ENCODE measurements around the gene EPB41L1. TPM values are rescaled to one million over a fixed set of nuclear protein-coding genes. Genes with fewer than 3 reads are reported as not detected.

Gene EPB41L1
- total and polyA plus RNA-seq, 2 experiments from 2014 or later = 24.1 to 48.7 TPM

DNA sequence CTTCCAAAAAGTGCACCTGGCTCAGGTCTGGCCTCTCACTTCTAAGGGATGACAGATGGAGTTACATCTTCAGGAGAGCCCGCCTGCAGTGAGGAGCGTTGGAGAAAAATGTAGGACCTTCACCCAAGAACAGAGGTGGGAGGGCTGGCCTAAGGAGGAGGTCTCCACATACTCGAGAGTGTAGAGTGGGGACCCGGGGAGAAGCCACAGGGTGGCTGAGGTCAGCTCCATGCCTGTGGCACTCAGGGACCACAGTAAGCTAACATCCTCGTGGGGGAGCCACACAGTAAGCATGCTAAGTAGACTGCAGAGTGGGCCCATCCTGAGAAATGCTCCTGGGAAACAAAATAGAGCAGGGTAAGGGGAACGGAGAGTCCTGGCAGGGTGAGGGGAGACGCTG is 105.8 kb downstream of the EPB41L1 start (continued):
- TF ChIP-seq CREB1 (CRISPR knock-in tag; IDR thresholded peaks at IDR 0.05; ENCODE audit: low read depth) (no peak), JUNB (IDR thresholded peaks at IDR 0.05; ENCODE audit: unreplicated experiment) (no peak), EZH2phosphoT487 (IDR thresholded peaks at IDR 0.05; ENCODE audit: unreplicated experiment) (no peak), STAT1 (IDR thresholded peaks at IDR 0.05; ENCODE audit: unreplicated experiment) (no peak)
- TF ChIP-seq, protein P1, sequence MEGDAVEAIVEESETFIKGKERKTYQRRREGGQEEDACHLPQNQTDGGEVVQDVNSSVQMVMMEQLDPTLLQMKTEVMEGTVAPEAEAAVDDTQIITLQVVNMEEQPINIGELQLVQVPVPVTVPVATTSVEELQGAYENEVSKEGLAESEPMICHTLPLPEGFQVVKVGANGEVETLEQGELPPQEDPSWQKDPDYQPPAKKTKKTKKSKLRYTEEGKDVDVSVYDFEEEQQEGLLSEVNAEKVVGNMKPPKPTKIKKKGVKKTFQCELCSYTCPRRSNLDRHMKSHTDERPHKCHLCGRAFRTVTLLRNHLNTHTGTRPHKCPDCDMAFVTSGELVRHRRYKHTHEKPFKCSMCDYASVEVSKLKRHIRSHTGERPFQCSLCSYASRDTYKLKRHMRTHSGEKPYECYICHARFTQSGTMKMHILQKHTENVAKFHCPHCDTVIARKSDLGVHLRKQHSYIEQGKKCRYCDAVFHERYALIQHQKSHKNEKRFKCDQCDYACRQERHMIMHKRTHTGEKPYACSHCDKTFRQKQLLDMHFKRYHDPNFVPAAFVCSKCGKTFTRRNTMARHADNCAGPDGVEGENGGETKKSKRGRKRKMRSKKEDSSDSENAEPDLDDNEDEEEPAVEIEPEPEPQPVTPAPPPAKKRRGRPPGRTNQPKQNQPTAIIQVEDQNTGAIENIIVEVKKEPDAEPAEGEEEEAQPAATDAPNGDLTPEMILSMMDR (conservative IDR thresholded peaks at IDR 0.05; ENCODE audit: low read depth in 2 of 2) = no peak

DNA sequence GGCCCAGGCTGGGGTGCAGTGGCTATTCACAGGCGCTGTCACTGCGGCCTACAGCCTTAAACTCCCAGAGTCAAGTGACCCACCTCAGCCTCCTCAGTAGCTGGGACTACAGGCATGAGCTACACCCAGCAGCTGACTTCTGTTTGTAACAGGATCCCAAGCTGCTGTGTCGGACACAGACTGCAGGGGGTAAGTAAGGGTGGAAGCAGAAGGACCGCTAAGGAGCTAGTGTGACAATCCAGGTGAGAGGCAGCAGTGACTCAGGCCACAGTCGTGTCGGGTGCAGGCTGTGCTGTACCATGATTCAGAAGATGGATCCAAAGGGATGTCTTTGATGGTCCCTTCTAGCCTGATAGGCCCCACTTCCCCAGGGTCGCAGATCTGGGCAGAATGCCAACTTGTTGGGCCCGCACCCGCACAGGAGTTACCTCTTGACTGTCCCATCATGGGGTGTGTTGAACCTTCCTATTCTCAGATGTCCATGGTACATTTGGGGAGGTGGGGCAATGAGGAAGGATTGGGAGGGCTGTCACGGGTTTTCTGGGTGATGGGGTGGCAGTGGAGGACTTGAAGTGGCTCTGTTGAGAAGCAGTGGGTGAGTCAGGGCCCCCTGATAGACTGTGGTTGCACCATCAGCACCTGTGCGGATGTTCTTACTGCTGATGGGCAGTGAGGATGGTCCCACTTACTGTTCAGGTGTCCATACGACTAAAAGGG is 107.0 kb downstream of the EPB41L1 start:
- TF ChIP-seq CREB1 (CRISPR knock-in tag; IDR thresholded peaks at IDR 0.05; ENCODE audit: low read depth) (no peak), NANOG (IDR thresholded peaks at IDR 0.05; ENCODE audit: borderline replicate concordance) (no peak), ZNF114 (CRISPR knock-in tag; IDR thresholded peaks at IDR 0.05) (no peak), EZH2phosphoT487 (IDR thresholded peaks at IDR 0.05; ENCODE audit: unreplicated experiment) (no peak), POLR2AphosphoS5 (IDR thresholded peaks at IDR 0.05; ENCODE audit: low read depth) (no peak)
- H3K27me3 Mint-ChIP-seq (ENCODE audit: insufficient read depth, low read depth, poor library complexity) = peaks cover 5% of the 10 kb centered on the region

DNA sequence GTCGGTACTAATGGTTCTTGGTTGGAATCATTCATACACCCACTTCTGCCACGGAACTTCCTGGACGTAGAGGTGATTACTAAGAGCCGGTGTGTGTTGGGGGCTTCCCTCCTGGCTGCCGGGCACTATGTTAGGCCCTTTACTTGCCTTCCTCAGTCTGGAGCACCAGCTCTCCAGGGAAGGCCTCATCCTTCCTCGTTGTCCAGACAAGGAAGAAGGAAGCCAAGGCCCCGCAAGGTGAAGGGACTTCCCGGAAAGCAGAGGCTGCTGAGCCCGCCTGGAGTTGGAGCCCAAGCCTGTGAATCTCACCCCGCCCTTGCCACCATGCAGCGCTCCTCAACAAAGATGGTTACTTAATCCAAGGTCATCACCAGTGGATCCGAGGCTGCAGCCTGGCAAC is 107.9 kb downstream of the EPB41L1 start:
- H3K4me1 Mint-ChIP-seq = peaks cover 19% of the 10 kb centered on the region
- H3K4me3 ChIP-seq = no peak overlapping the region
- H3K27me3 Mint-ChIP-seq (ENCODE audit: insufficient read depth, low read depth, poor library complexity) = peaks cover 8% of the 10 kb centered on the region
- H3F3A ChIP-seq (replicated peaks; ENCODE audit: low read depth) = no peaks in the 10 kb centered on the region
- no peak overlapping the region for H2AFZ ChIP-seq
- no peak overlapping the region for H3K4me2 ChIP-seq
- TF ChIP-seq, protein P1 (conservative IDR thresholded peaks at IDR 0.05; ENCODE audit: low read depth in 2 of 2) = no peak
- no peak for TF ChIP-seq CREB1 (CRISPR knock-in tag; IDR thresholded peaks at IDR 0.05; ENCODE audit: low read depth)
- DNase-seq (ENCODE audit: low spot score) (no peak), ATAC-seq (no peak)
- no peaks in the 10 kb centered on the region for H3K9me2 ChIP-seq (ENCODE audit: insufficient read depth)
- no peak overlapping the region for H3K27ac ChIP-seq (ENCODE audit: low read depth)
- H4K20me1 ChIP-seq (replicated peaks; ENCODE audit: insufficient read depth) = no peaks in the 10 kb centered on the region
- H3K4me3 Mint-ChIP-seq = no peak overlapping the region
- peaks cover 7% of the 10 kb centered on the region; the same call in 1 of the 2 replicates for H3K4me1 ChIP-seq (ENCODE audit: insufficient read depth)
- H3K9me3 Mint-ChIP-seq = no peaks in the 10 kb centered on the region
- no peaks in the 10 kb centered on the region for H3K36me3 Mint-ChIP-seq (ENCODE audit: low read depth)
- H3K36me3 ChIP-seq (ENCODE audit: insufficient read depth) = no peaks in the 10 kb centered on the region
- no peak overlapping the region for H3K27ac Mint-ChIP-seq
- H3K27me3 ChIP-seq (ENCODE audit: insufficient read depth) = no peaks in the 10 kb centered on the region
- no peaks in the 10 kb centered on the region for H3K79me2 ChIP-seq (replicated peaks; ENCODE audit: insufficient read depth)

More for the DNA sequence above, 107.0 kb downstream of the EPB41L1 start:
- no peak for ATAC-seq
- Histone ChIP-seq H3K4me3 (no peak overlapping the region), H3K9me2 (ENCODE audit: insufficient read depth) (no peaks in the 10 kb centered on the region), H2AFZ (no peak overlapping the region), H3K36me3 (ENCODE audit: insufficient read depth) (no peaks in the 10 kb centered on the region), H3K27ac (ENCODE audit: low read depth) (no peak overlapping the region), H3K27me3 (ENCODE audit: insufficient read depth) (no peaks in the 10 kb centered on the region), H3K4me1 (ENCODE audit: insufficient read depth) (peaks cover 7% of the 10 kb centered on the region; the same call in 1 of the 2 replicates), H4K20me1 (replicated peaks; ENCODE audit: insufficient read depth) (no peaks in the 10 kb centered on the region), H3K4me2 (no peak overlapping the region), H3F3A (replicated peaks; ENCODE audit: low read depth) (no peaks in the 10 kb centered on the region), H3K79me2 (replicated peaks; ENCODE audit: insufficient read depth) (no peaks in the 10 kb centered on the region)
- Mint-ChIP-seq H3K9me3 (no peaks in the 10 kb centered on the region), H3K4me1 (peaks cover 19% of the 10 kb centered on the region), H3K27ac (no peak overlapping the region), H3K4me3 (no peak overlapping the region), H3K36me3 (ENCODE audit: low read depth) (0 out of 3 replicates have a peak, but pooled peaks cover 4% of the 10 kb centered on the region)
- no peak for DNase-seq (ENCODE audit: low spot score)
